ENCODE data around the gene SGMS1. TPM values are rescaled to one million over a fixed set of nuclear protein-coding genes. Genes with fewer than 3 reads are reported as not detected.
A peak's percentile ranks its signal among the peaks of the same experiment; 100 is the strongest.

Gene SGMS1
- total and polyA plus RNA-seq, 4 experiments from 2014 or later = 10.0 to 33.0 (median 20.3) TPM

- H3K27me3 ChIP-seq (ENCODE audit: insufficient read depth, low read length) = no peaks in the 10 kb centered on the region
- Mint-ChIP-seq H3K27me3 (no peaks in the 10 kb centered on the region), H3K36me3 (peaks cover 18 to 27% of the 10 kb centered on the region in 2 donors), H3K9me3 (no peaks in the 10 kb centered on the region), H3K4me3 (peak overlapping the region in 3 of 8 donors; percentile 9 to 46 (median 40)), H3K27ac (peak overlapping the region in 3 of 7 donors; percentile 5 to 83 (median 13)), H3K4me1 (peaks cover 24 to 36% (median 29%) of the 10 kb centered on the region in 4 donors)
- POLR2A ChIA-PET (ENCODE audit: partially characterized antibody) = no interaction called here
- H3K4me1 ChIP-seq (ENCODE audit: insufficient read depth, low read length) = peaks cover 6% of the 10 kb centered on the region
- no peaks in the 10 kb centered on the region for H3K36me3 ChIP-seq (ENCODE audit: insufficient read depth, low read length)
- no peaks in the 10 kb centered on the region for H3K9me3 ChIP-seq (ENCODE audit: control insufficient read depth in 1 of 2, low read length in 2 of 2)
- CTCF ChIA-PET (ENCODE audit: partially characterized antibody) = interaction anchor here (1.3 kb wide), 1 partner anchor 21 kb away, joined by 3 read pairs; no protein-coding TSS in a partner anchor
- DNase-seq = no peak
- intact Hi-C loops (cut with micrococcal nuclease) = no loop called here
- H3K27ac ChIP-seq (ENCODE audit: low read depth, low read length) = no peak overlapping the region
- no peak overlapping the region for H3K4me3 ChIP-seq (ENCODE audit: low read length in 2 of 2)
Measured at GRCh38 chr10:50522908-50523307, 100.8 kb downstream of the SGMS1 start.

- Histone ChIP-seq H3K27me3 (ENCODE audit: insufficient read depth, low read length) (no peaks in the 10 kb centered on the region), H3K27ac (ENCODE audit: low read depth, low read length) (no peak overlapping the region), H3K4me1 (ENCODE audit: insufficient read depth, low read length) (no peaks in the 10 kb centered on the region), H3K9me3 (ENCODE audit: control insufficient read depth in 1 of 2, low read length in 2 of 2) (no peaks in the 10 kb centered on the region), H3K36me3 (ENCODE audit: insufficient read depth, low read length) (no peaks in the 10 kb centered on the region), H3K4me3 (ENCODE audit: low read length in 2 of 2) (no peak overlapping the region)
- POLR2A ChIA-PET (ENCODE audit: partially characterized antibody) = interaction anchor here (1.1 kb wide), 1 partner anchor 12 kb away, joined by 3 read pairs; no protein-coding TSS in a partner anchor
- no peak for DNase-seq
- peaks cover 26 to 44% (median 30%) of the 10 kb centered on the region in 4 donors for H3K4me1 Mint-ChIP-seq
- no peak overlapping the region for H3K4me3 Mint-ChIP-seq
- no peaks in the 10 kb centered on the region for H3K27me3 Mint-ChIP-seq
- H3K27ac Mint-ChIP-seq = no peak overlapping the region
- peaks cover 22 to 25% of the 10 kb centered on the region in 2 donors for H3K36me3 Mint-ChIP-seq
- CTCF ChIA-PET (ENCODE audit: partially characterized antibody) = interaction anchor here (1.3 to 1.4 kb wide), 2 partner anchors 8 to 12 kb away, joined by 3 to 6 read pairs; no protein-coding TSS in a partner anchor
- H3K9me3 Mint-ChIP-seq = no peaks in the 10 kb centered on the region
- intact Hi-C loops (cut with micrococcal nuclease) = no loop called here
Measured at GRCh38 chr10:50520115-50520514, 103.6 kb downstream of the SGMS1 start.

DNA sequence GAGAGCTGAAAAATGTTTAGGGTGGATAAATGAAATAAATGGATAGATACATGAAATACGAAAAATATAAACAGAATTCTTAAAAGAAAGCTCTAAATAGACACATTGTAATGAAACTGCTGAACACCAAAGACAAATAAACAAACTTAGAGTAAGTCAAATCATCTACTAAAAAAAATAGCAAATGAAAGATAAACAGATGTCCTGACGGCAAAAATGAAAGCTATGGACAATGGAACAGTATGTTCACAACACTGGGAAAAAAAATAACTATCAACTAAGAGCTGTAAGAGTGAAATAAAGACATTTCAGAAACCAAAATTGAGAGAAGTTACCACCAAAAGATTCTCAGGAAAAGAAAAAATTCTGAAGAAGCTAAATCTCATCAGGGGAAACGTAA is 106.1 kb downstream of the SGMS1 start:
- no peaks in the 10 kb centered on the region for H3K9me3 ChIP-seq (ENCODE audit: control insufficient read depth in 1 of 2, low read length in 2 of 2)
- Mint-ChIP-seq H3K9me3 (no peaks in the 10 kb centered on the region), H3K27ac (peak overlapping the region in 5 of 7 donors; percentile 9 to 78 (median 33)), H3K4me1 (peaks cover 31 to 49% (median 38%) of the 10 kb centered on the region in 4 donors), H3K36me3 (peaks cover 22 to 23% of the 10 kb centered on the region in 2 donors), H3K4me3 (no peak overlapping the region), H3K27me3 (no peaks in the 10 kb centered on the region)
- no peaks in the 10 kb centered on the region for H3K27me3 ChIP-seq (ENCODE audit: insufficient read depth, low read length)
- POLR2A ChIA-PET (ENCODE audit: partially characterized antibody) = interaction anchor here (0.6 kb wide), 1 partner anchor 27 kb away, joined by 3 read pairs; no protein-coding TSS in a partner anchor
- CTCF ChIA-PET (ENCODE audit: partially characterized antibody) = interaction anchor here (1.0 kb wide), 1 partner anchor 8 kb away, joined by 3 read pairs; no protein-coding TSS in a partner anchor
- no peaks in the 10 kb centered on the region for H3K36me3 ChIP-seq (ENCODE audit: insufficient read depth, low read length)
- peaks cover 16% of the 10 kb centered on the region for H3K4me1 ChIP-seq (ENCODE audit: insufficient read depth, low read length)
- DNase-seq = no peak
- H3K4me3 ChIP-seq (ENCODE audit: low read length in 2 of 2) = no peak overlapping the region
- intact Hi-C loops (cut with micrococcal nuclease) = no loop called here
- H3K27ac ChIP-seq (ENCODE audit: low read depth, low read length) = no peak overlapping the region

- POLR2A ChIA-PET (ENCODE audit: partially characterized antibody) = no interaction called here
- H3K27ac Mint-ChIP-seq = peak overlapping the region in 1 of 7 donors; percentile 67
Measured at GRCh38 chr10:50516171-50516570, 107.6 kb downstream of the SGMS1 start.

GRCh38 chr10:50515420-50515819 is 108.3 kb downstream of the SGMS1 start:
- Mint-ChIP-seq H3K27me3 (no peaks in the 10 kb centered on the region), H3K4me1 (peaks cover 44 to 68% (median 58%) of the 10 kb centered on the region in 4 donors), H3K27ac (peak overlapping the region in 2 of 7 donors; percentile 8 to 57), H3K36me3 (peaks cover 22 to 23% of the 10 kb centered on the region in 2 donors), H3K9me3 (no peaks in the 10 kb centered on the region), H3K4me3 (no peak overlapping the region)
- Histone ChIP-seq H3K27me3 (ENCODE audit: insufficient read depth, low read length) (no peaks in the 10 kb centered on the region), H3K27ac (ENCODE audit: low read depth, low read length) (no peak overlapping the region), H3K9me3 (ENCODE audit: control insufficient read depth in 1 of 2, low read length in 2 of 2) (no peaks in the 10 kb centered on the region), H3K4me3 (ENCODE audit: low read length in 2 of 2) (no peak overlapping the region), H3K36me3 (ENCODE audit: insufficient read depth, low read length) (no peaks in the 10 kb centered on the region), H3K4me1 (ENCODE audit: insufficient read depth, low read length) (peaks cover 36% of the 10 kb centered on the region)
- DNase-seq = no peak
- CTCF ChIA-PET (ENCODE audit: partially characterized antibody) = no interaction called here
- POLR2A ChIA-PET (ENCODE audit: partially characterized antibody) = no interaction called here
- intact Hi-C loops (cut with micrococcal nuclease) = no loop called here

More at GRCh38 chr10:50516171-50516570, 107.6 kb downstream of the SGMS1 start:
- H3K36me3 ChIP-seq (ENCODE audit: insufficient read depth, low read length) = no peaks in the 10 kb centered on the region
- no peak for DNase-seq
- intact Hi-C loops (cut with micrococcal nuclease) = no loop called here
- no peak overlapping the region for H3K27ac ChIP-seq (ENCODE audit: low read depth, low read length)
- no peaks in the 10 kb centered on the region for H3K27me3 ChIP-seq (ENCODE audit: insufficient read depth, low read length)
- Mint-ChIP-seq H3K4me1 (peaks cover 40 to 61% (median 51%) of the 10 kb centered on the region in 4 donors), H3K27me3 (no peaks in the 10 kb centered on the region), H3K9me3 (no peaks in the 10 kb centered on the region), H3K4me3 (no peak overlapping the region), H3K36me3 (peaks cover 22 to 23% of the 10 kb centered on the region in 2 donors)
- peaks cover 30% of the 10 kb centered on the region for H3K4me1 ChIP-seq (ENCODE audit: insufficient read depth, low read length)
- H3K4me3 ChIP-seq (ENCODE audit: low read length in 2 of 2) = no peak overlapping the region
- H3K9me3 ChIP-seq (ENCODE audit: control insufficient read depth in 1 of 2, low read length in 2 of 2) = no peaks in the 10 kb centered on the region
- CTCF ChIA-PET (ENCODE audit: partially characterized antibody) = no interaction called here

DNA sequence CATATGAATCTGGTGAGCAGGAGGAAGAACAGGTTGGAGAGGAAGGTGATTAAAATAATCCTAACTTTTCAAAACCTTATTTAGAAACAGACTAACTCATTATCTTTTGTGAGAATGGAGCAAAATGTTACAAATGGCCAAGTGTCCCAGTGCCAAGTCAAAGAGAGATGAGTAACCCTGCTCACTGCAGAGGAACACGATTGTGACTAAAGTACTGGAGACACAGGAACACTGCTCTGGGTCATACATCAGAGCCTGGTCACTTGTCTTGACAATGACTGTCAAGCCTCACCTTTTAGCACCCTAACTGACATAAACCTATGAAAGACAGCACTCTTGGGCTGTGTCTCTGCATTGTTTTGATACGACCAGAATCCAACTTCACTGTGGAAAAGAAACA is 108.8 kb downstream of the SGMS1 start:
- no peak overlapping the region for H3K4me3 ChIP-seq (ENCODE audit: low read length in 2 of 2)
- no peaks in the 10 kb centered on the region for H3K27me3 ChIP-seq (ENCODE audit: insufficient read depth, low read length)
- peak overlapping the region in 6 of 7 donors; percentile 8 to 84 (median 42) for H3K27ac Mint-ChIP-seq
- no peak for DNase-seq
- ChIA-PET POLR2A (ENCODE audit: partially characterized antibody) (interaction anchor here (0.8 kb wide), 1 partner anchor 107 kb away, joined by 3 read pairs; no protein-coding TSS in a partner anchor), CTCF (ENCODE audit: partially characterized antibody) (no interaction called here)
- peaks cover 45 to 71% (median 61%) of the 10 kb centered on the region in 4 donors for H3K4me1 Mint-ChIP-seq
- no peak overlapping the region for H3K27ac ChIP-seq (ENCODE audit: low read depth, low read length)
- no peaks in the 10 kb centered on the region for H3K9me3 Mint-ChIP-seq
- H3K4me3 Mint-ChIP-seq = no peak overlapping the region
- H3K9me3 ChIP-seq (ENCODE audit: control insufficient read depth in 1 of 2, low read length in 2 of 2) = no peaks in the 10 kb centered on the region
- no peaks in the 10 kb centered on the region for H3K27me3 Mint-ChIP-seq
- H3K36me3 ChIP-seq (ENCODE audit: insufficient read depth, low read length) = no peaks in the 10 kb centered on the region
- peaks cover 38% of the 10 kb centered on the region for H3K4me1 ChIP-seq (ENCODE audit: insufficient read depth, low read length)
- intact Hi-C loops (cut with micrococcal nuclease) = no loop called here
- H3K36me3 Mint-ChIP-seq = peaks cover 22 to 23% of the 10 kb centered on the region in 2 donors

DNA sequence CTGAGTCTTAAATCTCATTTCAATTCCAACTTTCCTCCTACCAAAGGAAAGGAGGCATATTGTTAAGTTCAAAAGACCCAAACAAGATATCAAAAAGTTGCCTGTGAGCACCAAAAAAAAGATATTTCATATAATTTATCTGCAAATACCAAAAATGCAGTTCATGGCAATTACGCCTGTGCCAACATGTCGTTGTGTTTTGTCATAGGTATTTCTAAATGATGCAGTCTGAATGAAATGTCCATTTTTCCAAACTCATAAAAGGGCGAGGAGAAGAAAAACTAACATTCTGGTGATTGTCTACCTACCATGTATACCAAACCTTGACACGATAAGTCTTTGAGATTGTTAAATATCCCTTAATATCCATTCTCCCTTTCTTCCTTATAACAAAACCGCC is 109.8 kb downstream of the SGMS1 start:
- Mint-ChIP-seq H3K27me3 (no peaks in the 10 kb centered on the region), H3K9me3 (no peaks in the 10 kb centered on the region), H3K36me3 (peaks cover 15 to 16% of the 10 kb centered on the region in 2 donors), H3K27ac (peak overlapping the region in 2 of 7 donors; percentile 28 to 33), H3K4me3 (peak overlapping the region in 3 of 8 donors; percentile 9 to 53 (median 23)), H3K4me1 (peaks cover 51 to 80% (median 69%) of the 10 kb centered on the region in 4 donors)
- no peak for DNase-seq
- CTCF ChIA-PET (ENCODE audit: partially characterized antibody) = no interaction called here
- Histone ChIP-seq H3K4me3 (ENCODE audit: low read length in 2 of 2) (no peak overlapping the region), H3K9me3 (ENCODE audit: control insufficient read depth in 1 of 2, low read length in 2 of 2) (no peaks in the 10 kb centered on the region), H3K27me3 (ENCODE audit: insufficient read depth, low read length) (no peaks in the 10 kb centered on the region), H3K36me3 (ENCODE audit: insufficient read depth, low read length) (no peaks in the 10 kb centered on the region), H3K27ac (ENCODE audit: low read depth, low read length) (no peak overlapping the region), H3K4me1 (ENCODE audit: insufficient read depth, low read length) (peaks cover 47% of the 10 kb centered on the region)
- POLR2A ChIA-PET (ENCODE audit: partially characterized antibody) = interaction anchor here (0.7 to 2.3 kb wide), 4 partner anchors 8 to 975 kb away, joined by 3 to 11 read pairs (median 6); partner anchors contain the start of gene ERCC6
- intact Hi-C loops (cut with micrococcal nuclease) = no loop called here

Data from CD4-positive, alpha-beta memory T cell (primary cell).